H1 (cell line): ENCODE measurements around the gene WDR54. TPM values are rescaled to one million over a fixed set of nuclear protein-coding genes. Genes with fewer than 3 reads are reported as not detected.

Experiments used
- CHD1 ChIP-seq: IDR thresholded peaks from 2 replicates; pipeline ENCODE4 v1.6.1; 2012; ENCODE audit warnings: low read depth, low read length, improper control_type of control experiment
- CTCF ChIP-seq, 3 experiments: IDR thresholded peaks; 1 replicate in 2 of 3; 2 replicates in 1 of 3; pipeline versions ENCODE4 v1.5.1 to v1.6.1; 2011; ENCODE audit warnings: low read length in 3 of 3, mild to moderate bottlenecking in 3 of 3, inconsistent platforms in 2 of 3, low read depth in 1 of 3, moderate library complexity in 1 of 3; ENCODE audit not compliant: insufficient read depth in 1 of 3; ENCODE audit errors: control extremely low read depth in 1 of 3
- EP300 ChIP-seq, 2 experiments: IDR thresholded peaks; 1 replicate in 1 of 2; 2 replicates in 1 of 2; pipeline ENCODE4 v1.6.1; 2011 to 2012; ENCODE audit warnings: low read depth in 2 of 2, low read length in 2 of 2, mild to moderate bottlenecking in 2 of 2, borderline replicate concordance in 1 of 2, inconsistent platforms in 1 of 2, moderate library complexity in 1 of 2
- SIX5 ChIP-seq: IDR thresholded peaks from 2 replicates; pipeline ENCODE4 v1.6.1; 2011; ENCODE audit warnings: mild to moderate bottlenecking, low read depth, low read length
- SP2 ChIP-seq: IDR thresholded peaks from 2 replicates; pipeline ENCODE4 v1.6.1; 2012; ENCODE audit warnings: mild to moderate bottlenecking, low read length, inconsistent platforms
- polyA plus RNA-seq, 7 experiments: library from polyadenylated mRNA; depleted of rRNA in 3 of 7; stranded (reverse) in 5 of 7; unstranded in 2 of 7; fragments of >200 nt in 5 of 7; fragments of 200-250 nt in 2 of 7; gene quantifications; 1 replicate in 5 of 7; 2 replicates in 1 of 7; 4 replicates in 1 of 7; pipeline versions ENCODE4 v1.2.1 to v1.2.3, GENCODE V29; 2011 to 2013; ENCODE audit warnings: missing spikeins in 2 of 7, mixed read lengths in 2 of 7
- total RNA-seq: library from RNA; stranded (reverse); fragmentation: NEBNext Ultra II Directional; extraction: Animal tissue kit (Norgen Biotek cat#: 25700); gene quantifications from 2 replicates; pipeline ENCODE4 v1.2.1, GENCODE V29; 2021

WDR54 gene
- total and polyA plus RNA-seq, 2 of the 8 experiments (the other 6 are each of a cell fraction or from before 2014, with no cell fraction given): 41.6 to 125 TPM

- TF ChIP-seq CTCF (IDR thresholded peaks at IDR 0.05; ENCODE audit: control extremely low read depth in 1 of 3, insufficient read depth in 1 of 3, low read depth in 1 of 3, low read length in 3 of 3) (no peak), SP2 (no peak), CHD1 (no peak), SIX5 (no peak), EP300 (IDR thresholded peaks at IDR 0.05; ENCODE audit: borderline replicate concordance in 1 of 2, low read depth in 2 of 2, low read length in 2 of 2) (no peak)
These were observed 20.4 kb downstream of the WDR54 start, which contains the start of gene RTKN (continued) for GRCh38 chr2:74441690-74442482.
